Measurements from ENCODE around the gene TEX2. TPM values are rescaled to one million over a fixed set of nuclear protein-coding genes. Genes with fewer than 3 reads are reported as not detected.

The TEX2 gene
- total and polyA plus RNA-seq, 2 donors (not counting 3 experiments of a cell fraction or from before 2014, with no cell fraction given), result 13.3 to 25.8 TPM

DNA sequence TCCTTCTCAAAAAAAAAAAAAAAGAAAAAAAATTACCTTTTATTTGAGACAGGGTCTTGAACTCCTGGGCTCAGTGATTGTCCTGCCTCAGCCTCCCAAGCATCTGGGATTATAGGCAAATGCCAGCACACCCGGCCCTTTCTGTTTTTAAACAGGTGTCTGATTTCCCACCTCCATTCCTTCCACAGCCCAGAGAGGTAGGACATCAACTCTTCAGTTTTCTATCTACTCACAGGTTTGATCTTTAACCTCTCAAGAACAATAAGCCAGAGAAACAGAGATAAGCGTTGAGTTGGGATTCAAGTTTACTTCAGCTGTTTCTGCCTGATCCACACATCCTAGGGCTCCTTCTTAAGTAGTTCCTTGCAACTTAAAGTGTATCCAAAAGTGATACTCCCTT lies 41.5 kb upstream of the TEX2 start:
- CTCF ChIA-PET, result interaction anchor here (0.7 to 12.4 kb wide), 6 partner anchors 10 to 116 kb away, joined by 3 to 203 read pairs (median 8); no protein-coding TSS in a partner anchor

More for the DNA sequence above, 41.5 kb upstream of the TEX2 start:
- dilution Hi-C loops (cut with MboI; ENCODE audit: extremely low pct_ligation_motif_present, low sequenced_read_pairs), result loop anchor here (10.0 kb wide), 1 partner anchor 180 kb away; no protein-coding TSS in a partner anchor
- POLR2A ChIA-PET, result interaction anchor here (0.7 kb wide), 1 partner anchor 84 kb away, joined by 6 read pairs; no protein-coding TSS in a partner anchor
- H3K4me1 ChIP-seq (ENCODE audit: control insufficient read depth, extremely low read depth, insufficient read depth, low read length), result peaks cover under 1% of the 10 kb centered on the region
- DNase-seq (ENCODE audit: low read depth, low spot score), result no peak
- no peak overlapping the region for H2AFZ ChIP-seq (ENCODE audit: low read depth, low read length)
- H4K20me1 ChIP-seq (replicated peaks; ENCODE audit: control insufficient read depth, extremely low read depth, insufficient read depth, low read length), result no peaks in the 10 kb centered on the region
- no peak overlapping the region for H3K9ac ChIP-seq (replicated peaks; ENCODE audit: extremely low read depth, insufficient read depth, low read length)
- no peak overlapping the region for H3K27ac ChIP-seq (ENCODE audit: insufficient read depth, low read depth, low read length)
- no peaks in the 10 kb centered on the region for H3K9me3 ChIP-seq (replicated peaks; ENCODE audit: control insufficient read depth, insufficient read depth, low read length)
- intact Hi-C loops (cut with micrococcal nuclease), result no loop called here
- H3K4me2 ChIP-seq (ENCODE audit: insufficient read depth, low read length), result no peak overlapping the region
- no peaks in the 10 kb centered on the region for H3K79me2 ChIP-seq (ENCODE audit: control insufficient read depth, insufficient read depth, low read length)
- TF ChIP-seq POLR2AphosphoS5 (IDR thresholded peaks at IDR 0.05; ENCODE audit: insufficient read depth, low read depth, low read length) (no peak), JUN (IDR thresholded peaks at IDR 0.05; ENCODE audit: borderline replicate concordance, insufficient read depth, insufficient read length, low read depth) (no peak), FOS (IDR thresholded peaks at IDR 0.05; ENCODE audit: borderline replicate concordance, insufficient read depth, low read length) (no peak), GATA2 (IDR thresholded peaks at IDR 0.05; ENCODE audit: insufficient read depth, insufficient read length, low read depth, low read length) (no peak), POLR2A (IDR thresholded peaks at IDR 0.05; ENCODE audit: low read depth, low read length) (no peak), MYC (IDR thresholded peaks at IDR 0.05; ENCODE audit: low read depth, low read length) (no peak), EZH2 (IDR thresholded peaks at IDR 0.05; ENCODE audit: borderline replicate concordance, low read depth, low read length, severe bottlenecking) (no peak)
- TF ChIP-seq, protein P1, sequence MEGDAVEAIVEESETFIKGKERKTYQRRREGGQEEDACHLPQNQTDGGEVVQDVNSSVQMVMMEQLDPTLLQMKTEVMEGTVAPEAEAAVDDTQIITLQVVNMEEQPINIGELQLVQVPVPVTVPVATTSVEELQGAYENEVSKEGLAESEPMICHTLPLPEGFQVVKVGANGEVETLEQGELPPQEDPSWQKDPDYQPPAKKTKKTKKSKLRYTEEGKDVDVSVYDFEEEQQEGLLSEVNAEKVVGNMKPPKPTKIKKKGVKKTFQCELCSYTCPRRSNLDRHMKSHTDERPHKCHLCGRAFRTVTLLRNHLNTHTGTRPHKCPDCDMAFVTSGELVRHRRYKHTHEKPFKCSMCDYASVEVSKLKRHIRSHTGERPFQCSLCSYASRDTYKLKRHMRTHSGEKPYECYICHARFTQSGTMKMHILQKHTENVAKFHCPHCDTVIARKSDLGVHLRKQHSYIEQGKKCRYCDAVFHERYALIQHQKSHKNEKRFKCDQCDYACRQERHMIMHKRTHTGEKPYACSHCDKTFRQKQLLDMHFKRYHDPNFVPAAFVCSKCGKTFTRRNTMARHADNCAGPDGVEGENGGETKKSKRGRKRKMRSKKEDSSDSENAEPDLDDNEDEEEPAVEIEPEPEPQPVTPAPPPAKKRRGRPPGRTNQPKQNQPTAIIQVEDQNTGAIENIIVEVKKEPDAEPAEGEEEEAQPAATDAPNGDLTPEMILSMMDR (IDR thresholded peaks at IDR 0.05; ENCODE audit: extremely low read depth in 1 of 2, insufficient read depth in 1 of 2, low read depth in 1 of 2, low read length in 2 of 2), result no peak
- TF ChIP-seq, protein P2, sequence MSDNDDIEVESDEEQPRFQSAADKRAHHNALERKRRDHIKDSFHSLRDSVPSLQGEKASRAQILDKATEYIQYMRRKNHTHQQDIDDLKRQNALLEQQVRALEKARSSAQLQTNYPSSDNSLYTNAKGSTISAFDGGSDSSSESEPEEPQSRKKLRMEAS (IDR thresholded peaks at IDR 0.05; ENCODE audit: insufficient read depth, insufficient read length), result no peak
- no peaks in the 10 kb centered on the region for H3K9me1 ChIP-seq (replicated peaks; ENCODE audit: control insufficient read depth, extremely low read depth, insufficient read depth, low read length)
- BruUV-seq (replicated peaks), result no TSS peak
- H3K27me3 ChIP-seq (ENCODE audit: control insufficient read depth in 2 of 2, insufficient read depth in 2 of 2, low read length in 2 of 2), result peaks cover 0 to 3% of the 10 kb centered on the region in 2 experiments
- no peaks in the 10 kb centered on the region for H3K36me3 ChIP-seq (ENCODE audit: control insufficient read depth in 2 of 2, extremely low read depth in 1 of 2, insufficient read depth in 2 of 2, low read length in 2 of 2)
- no peak for FAIRE-seq
- H3K4me3 ChIP-seq (replicated peaks in 1 of 3; ENCODE audit: insufficient read depth in 1 of 3, low read depth in 1 of 3, low read length in 3 of 3), result no peak overlapping the region

Data from endothelial cell of umbilical vein (primary cell).